ENCODE results near the gene TMEM232.
A peak's percentile ranks its signal among the peaks of the same experiment; 100 is the strongest.

The TMEM232 gene

DNA sequence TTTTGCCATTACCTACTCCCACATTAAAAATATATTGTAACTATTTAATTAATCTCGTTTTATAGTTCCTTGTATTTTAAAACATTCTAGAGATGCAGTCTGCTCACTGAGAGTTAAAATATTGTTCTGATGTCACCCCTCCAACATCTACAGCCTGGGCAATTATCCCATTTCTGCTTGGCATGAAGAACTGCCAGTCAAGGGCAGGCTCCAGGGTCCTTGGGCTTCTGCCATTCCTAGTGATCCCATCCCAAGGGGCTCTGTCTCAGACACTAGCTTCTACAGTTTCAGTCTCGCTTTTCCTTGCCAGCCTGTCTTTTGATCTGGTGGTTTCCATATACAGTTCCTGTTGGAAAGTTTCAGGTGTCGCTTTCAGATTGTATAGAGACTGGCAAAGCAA lies 287.2 kb downstream of the TMEM232 start:
- TF ChIP-seq ZFX (IDR thresholded peaks at IDR 0.05) = no peak
- TF ChIP-seq, protein P1, sequence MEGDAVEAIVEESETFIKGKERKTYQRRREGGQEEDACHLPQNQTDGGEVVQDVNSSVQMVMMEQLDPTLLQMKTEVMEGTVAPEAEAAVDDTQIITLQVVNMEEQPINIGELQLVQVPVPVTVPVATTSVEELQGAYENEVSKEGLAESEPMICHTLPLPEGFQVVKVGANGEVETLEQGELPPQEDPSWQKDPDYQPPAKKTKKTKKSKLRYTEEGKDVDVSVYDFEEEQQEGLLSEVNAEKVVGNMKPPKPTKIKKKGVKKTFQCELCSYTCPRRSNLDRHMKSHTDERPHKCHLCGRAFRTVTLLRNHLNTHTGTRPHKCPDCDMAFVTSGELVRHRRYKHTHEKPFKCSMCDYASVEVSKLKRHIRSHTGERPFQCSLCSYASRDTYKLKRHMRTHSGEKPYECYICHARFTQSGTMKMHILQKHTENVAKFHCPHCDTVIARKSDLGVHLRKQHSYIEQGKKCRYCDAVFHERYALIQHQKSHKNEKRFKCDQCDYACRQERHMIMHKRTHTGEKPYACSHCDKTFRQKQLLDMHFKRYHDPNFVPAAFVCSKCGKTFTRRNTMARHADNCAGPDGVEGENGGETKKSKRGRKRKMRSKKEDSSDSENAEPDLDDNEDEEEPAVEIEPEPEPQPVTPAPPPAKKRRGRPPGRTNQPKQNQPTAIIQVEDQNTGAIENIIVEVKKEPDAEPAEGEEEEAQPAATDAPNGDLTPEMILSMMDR (conservative IDR thresholded peaks at IDR 0.05) = no peak
- H3K27ac ChIP-seq = no peak overlapping the region

DNA sequence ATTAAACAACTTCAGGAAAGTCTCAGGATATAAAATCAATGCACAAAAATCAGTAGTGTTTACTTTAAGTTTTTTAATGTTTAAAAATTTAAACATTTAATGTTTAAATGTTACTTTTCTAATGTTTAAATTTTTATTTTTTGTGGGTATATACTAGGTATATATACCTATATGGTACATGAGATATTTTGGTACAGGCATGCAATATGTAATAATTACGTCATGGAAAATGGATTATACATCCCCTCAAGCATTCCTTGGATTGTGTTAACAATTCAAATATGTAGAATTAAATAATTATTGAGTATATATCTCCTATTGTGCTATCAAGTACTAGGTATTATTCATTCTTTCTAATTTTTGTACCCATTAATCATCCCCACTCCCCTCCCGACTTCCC lies 291.3 kb downstream of the TMEM232 start:
- no peak overlapping the region for H3K27ac ChIP-seq
- no peak for TF ChIP-seq ZFX (IDR thresholded peaks at IDR 0.05)
- TF ChIP-seq, protein P1 (conservative IDR thresholded peaks at IDR 0.05) = no peak

DNA sequence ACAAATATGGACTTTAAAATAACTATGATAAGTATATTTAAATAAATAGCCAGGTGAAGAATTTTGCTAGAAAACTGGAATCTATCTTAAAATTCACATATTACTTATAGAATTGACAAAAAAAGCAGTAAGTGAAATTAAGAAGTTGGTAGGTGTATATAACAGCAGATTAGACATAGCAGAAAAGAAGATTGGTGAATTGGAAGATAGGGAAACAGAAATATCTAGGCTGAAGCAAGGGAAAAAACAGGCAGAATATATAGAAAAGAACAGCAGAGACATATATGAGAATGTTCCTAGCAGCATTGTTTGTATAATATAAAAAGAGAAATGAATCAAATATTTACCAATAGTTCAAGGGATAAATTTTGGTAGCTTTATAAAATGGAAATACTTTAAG lies 294.9 kb downstream of the TMEM232 start:
- TF ChIP-seq ZFX (IDR thresholded peaks at IDR 0.05) = no peak
- TF ChIP-seq, protein P1 (conservative IDR thresholded peaks at IDR 0.05) = no peak

DNA sequence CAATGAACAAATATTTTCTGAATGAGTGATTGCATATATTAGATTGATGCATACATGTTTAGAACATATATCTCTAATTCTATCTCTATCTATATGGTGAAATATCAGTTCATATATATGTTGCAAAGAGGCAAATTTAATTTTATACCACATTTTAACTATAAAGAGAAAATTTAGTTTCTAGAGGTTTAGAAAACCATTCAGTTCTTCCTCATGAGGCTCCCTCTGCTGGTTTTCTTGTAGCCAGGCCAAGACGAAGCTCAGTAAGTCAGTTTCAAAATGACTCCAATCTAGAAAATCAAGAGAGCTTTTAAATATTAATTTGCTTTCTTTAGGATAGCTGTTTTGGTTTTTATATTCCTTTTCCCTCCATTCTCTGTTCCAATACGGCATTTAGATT lies 312.1 kb downstream of the TMEM232 start:
- TF ChIP-seq, protein P1 (conservative IDR thresholded peaks at IDR 0.05) = peak; percentile 61
- no peak for TF ChIP-seq ZFX (IDR thresholded peaks at IDR 0.05)
- no peak overlapping the region for H3K27ac ChIP-seq

More for the DNA sequence above, 294.9 kb downstream of the TMEM232 start:
- H3K27ac ChIP-seq = no peak overlapping the region

DNA sequence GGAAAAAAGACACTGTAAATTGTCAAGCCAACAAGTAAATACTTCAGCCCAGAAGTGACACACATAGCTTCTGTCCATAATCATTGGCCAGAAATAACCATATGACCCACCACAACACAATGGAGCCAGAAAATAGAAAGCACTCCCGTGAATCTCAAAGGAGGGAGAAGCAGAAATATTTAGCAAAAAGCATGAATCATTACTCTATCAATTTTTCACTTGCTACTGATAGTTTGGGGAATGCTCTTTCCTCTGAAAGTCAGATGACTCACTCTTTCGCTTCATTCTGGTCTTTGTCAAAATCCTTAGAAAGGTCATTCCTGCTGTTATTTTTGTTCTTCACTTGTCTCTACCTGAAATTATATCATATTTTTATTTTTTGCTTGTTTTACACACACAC lies 312.6 kb downstream of the TMEM232 start:
- TF ChIP-seq, protein P1 (conservative IDR thresholded peaks at IDR 0.05) = no peak
- no peak overlapping the region for H3K27ac ChIP-seq

DNA sequence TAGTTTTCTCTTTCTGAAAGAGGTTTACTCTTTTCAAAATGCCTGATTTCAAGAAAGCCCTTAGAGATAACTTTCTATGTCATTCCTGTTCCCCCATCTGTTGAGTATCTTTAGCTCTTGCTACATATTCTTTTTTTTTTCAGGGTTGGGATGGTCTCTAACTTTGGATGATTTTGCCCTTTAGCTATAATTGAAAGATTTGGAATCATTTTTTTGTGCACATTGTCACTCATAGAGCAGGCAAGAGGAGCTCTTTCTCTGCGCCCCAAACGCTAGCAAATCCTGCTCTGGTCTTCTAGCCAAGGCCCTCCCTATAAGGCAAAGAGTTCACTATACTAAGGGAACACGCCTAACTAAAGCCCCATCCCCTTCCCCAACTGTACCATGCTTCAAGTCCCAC lies 316.9 kb downstream of the TMEM232 start:
- TF ChIP-seq, protein P1 (conservative IDR thresholded peaks at IDR 0.05) = no peak
- no peak for TF ChIP-seq ZFX (IDR thresholded peaks at IDR 0.05)
- no peak overlapping the region for H3K27ac ChIP-seq

DNA sequence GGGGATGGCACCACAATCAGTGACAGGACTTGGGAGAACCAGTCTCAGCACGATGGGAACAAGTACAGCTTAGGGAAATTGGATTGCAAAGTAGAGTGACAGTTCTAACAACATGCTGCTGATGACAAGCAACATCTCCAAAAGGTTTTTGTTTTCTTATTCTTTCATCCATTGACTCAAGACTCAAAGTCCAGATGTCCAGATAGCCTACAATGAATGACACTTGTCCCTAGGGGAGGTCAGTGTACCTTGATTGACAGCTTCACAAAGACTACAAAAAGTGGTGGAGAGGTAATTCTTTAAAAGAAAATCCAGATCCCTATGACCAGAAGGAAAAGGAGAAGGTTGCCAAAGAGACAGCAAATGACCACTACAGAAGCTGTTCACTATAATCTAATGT lies 323.9 kb downstream of the TMEM232 start:
- H3K27ac ChIP-seq = no peak overlapping the region
- no peak for TF ChIP-seq ZFX (IDR thresholded peaks at IDR 0.05)
- TF ChIP-seq, protein P1 (conservative IDR thresholded peaks at IDR 0.05) = no peak
